ENCODE measurements around the gene CLRN3.

CLRN3 gene

GRCh38 chr10:127896590-127896989 lies 3.8 kb upstream of the CLRN3 start:
- no peak for FAIRE-seq

- no peak for FAIRE-seq
Measured at GRCh38 chr10:127894146-127894545, 1.4 kb upstream of the CLRN3 start.

GRCh38 chr10:127890832-127891334 lies 1.9 kb downstream of the CLRN3 start:
- FAIRE-seq, result no peak

GRCh38 chr10:127890216-127890615 lies 2.5 kb downstream of the CLRN3 start:
- FAIRE-seq, result no peak

GRCh38 chr10:127889605-127890195 lies 3.0 kb downstream of the CLRN3 start:
- FAIRE-seq, result no peak

- no peak for FAIRE-seq
Measured at GRCh38 chr10:127888521-127889312, 4.0 kb downstream of the CLRN3 start.

- FAIRE-seq, result no peak
Measured at GRCh38 chr10:127887541-127888415, 5.0 kb downstream of the CLRN3 start.

GRCh38 chr10:127886371-127887051 lies 6.2 kb downstream of the CLRN3 start:
- no peak for FAIRE-seq

- FAIRE-seq, result no peak
Measured at GRCh38 chr10:127884501-127884900, 8.2 kb downstream of the CLRN3 start.

GRCh38 chr10:127883516-127883915 lies 9.2 kb downstream of the CLRN3 start:
- FAIRE-seq, result no peak

- FAIRE-seq, result no peak
Measured at GRCh38 chr10:127882801-127883459, 9.8 kb downstream of the CLRN3 start.

- no peak for FAIRE-seq
Measured at GRCh38 chr10:127882391-127882790, 10.3 kb downstream of the CLRN3 start.

- no peak for FAIRE-seq
Measured at GRCh38 chr10:127881262-127881661, 11.5 kb downstream of the CLRN3 start.

GRCh38 chr10:127880557-127880956 lies 12.2 kb downstream of the CLRN3 start:
- FAIRE-seq, result no peak

- FAIRE-seq, result no peak
Measured at GRCh38 chr10:127878475-127879055, 14.2 kb downstream of the CLRN3 start.

GRCh38 chr10:127877699-127878098 lies 15.0 kb downstream of the CLRN3 start:
- no peak for FAIRE-seq

- FAIRE-seq, result no peak
Measured at GRCh38 chr10:127877116-127877515, 15.6 kb downstream of the CLRN3 start.

GRCh38 chr10:127875916-127876315 lies 16.8 kb downstream of the CLRN3 start:
- FAIRE-seq, result no peak

- no peak for FAIRE-seq
Measured at GRCh38 chr10:127875449-127875765, 17.3 kb downstream of the CLRN3 start.

- FAIRE-seq, result no peak
Measured at GRCh38 chr10:127874671-127875448, 17.9 kb downstream of the CLRN3 start.

GRCh38 chr10:127873901-127874470 lies 18.8 kb downstream of the CLRN3 start:
- FAIRE-seq, result no peak
